ENCODE measurements around the gene SMG6. TPM values are rescaled to one million over a fixed set of nuclear protein-coding genes. Genes with fewer than 3 reads are reported as not detected.
A peak's percentile ranks its signal among the peaks of the same experiment; 100 is the strongest.

The SMG6 gene
- polyA plus RNA-seq, 1 experiment = 27.3 TPM

DNA sequence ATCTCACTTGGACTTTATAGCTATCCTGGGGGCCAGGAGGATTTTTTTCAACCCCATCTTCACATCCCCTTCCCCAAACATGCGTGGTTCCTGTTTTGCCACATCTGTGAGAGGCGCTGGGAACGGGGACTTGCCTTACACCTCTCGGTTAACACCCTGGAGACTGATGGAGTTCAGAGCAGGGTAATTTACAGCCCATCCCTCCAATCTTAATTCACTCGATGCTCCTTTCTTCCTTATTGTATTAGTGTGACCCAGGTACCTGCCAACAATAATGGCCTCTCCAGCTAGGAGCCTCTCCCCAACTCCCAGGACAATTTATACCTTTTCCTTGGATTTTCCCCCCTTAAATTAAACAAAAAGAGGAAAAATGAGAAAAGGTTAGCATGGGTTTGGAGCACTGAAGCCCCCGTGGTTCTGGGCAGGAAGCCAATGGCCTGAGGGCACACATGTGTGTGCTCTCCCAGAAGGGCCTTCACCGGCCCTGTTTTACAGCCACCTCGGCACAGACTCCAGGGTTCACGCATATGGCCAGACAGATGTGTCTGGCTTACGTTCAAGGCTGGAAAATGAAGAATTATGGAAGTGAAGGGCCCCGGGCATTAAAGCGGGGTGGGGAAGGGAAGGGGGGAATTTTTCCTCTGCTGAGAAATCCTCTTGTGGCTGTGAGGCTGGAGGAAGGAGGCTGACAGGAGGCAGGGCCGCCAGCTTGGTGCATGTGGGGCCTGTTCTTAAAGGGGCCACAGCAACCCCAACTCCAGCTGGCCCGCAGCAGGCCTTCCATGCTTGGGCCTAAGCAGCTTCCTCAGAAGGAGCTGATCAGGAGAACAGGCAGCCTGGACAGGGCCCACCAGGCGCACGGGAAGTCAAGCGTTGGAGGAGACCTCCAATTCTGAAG, 227.2 kb downstream of the SMG6 start:
- TF ChIP-seq, protein P1, sequence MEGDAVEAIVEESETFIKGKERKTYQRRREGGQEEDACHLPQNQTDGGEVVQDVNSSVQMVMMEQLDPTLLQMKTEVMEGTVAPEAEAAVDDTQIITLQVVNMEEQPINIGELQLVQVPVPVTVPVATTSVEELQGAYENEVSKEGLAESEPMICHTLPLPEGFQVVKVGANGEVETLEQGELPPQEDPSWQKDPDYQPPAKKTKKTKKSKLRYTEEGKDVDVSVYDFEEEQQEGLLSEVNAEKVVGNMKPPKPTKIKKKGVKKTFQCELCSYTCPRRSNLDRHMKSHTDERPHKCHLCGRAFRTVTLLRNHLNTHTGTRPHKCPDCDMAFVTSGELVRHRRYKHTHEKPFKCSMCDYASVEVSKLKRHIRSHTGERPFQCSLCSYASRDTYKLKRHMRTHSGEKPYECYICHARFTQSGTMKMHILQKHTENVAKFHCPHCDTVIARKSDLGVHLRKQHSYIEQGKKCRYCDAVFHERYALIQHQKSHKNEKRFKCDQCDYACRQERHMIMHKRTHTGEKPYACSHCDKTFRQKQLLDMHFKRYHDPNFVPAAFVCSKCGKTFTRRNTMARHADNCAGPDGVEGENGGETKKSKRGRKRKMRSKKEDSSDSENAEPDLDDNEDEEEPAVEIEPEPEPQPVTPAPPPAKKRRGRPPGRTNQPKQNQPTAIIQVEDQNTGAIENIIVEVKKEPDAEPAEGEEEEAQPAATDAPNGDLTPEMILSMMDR (IDR thresholded peaks at IDR 0.05; ENCODE audit: low read depth, low read length) = no peak
- ChIA-PET POLR2A (interaction anchor here (0.7 kb wide), 1 partner anchor 15 kb away, joined by 3 read pairs; no protein-coding TSS in a partner anchor), CTCF (interaction anchor here (0.5 kb wide), 1 partner anchor 15 kb away, joined by 4 read pairs; no protein-coding TSS in a partner anchor)
- no peaks in the 10 kb centered on the region; the same call in 1 of the 2 replicates for H3K9me3 ChIP-seq (ENCODE audit: control insufficient read depth, insufficient read depth, low read length)
- no peak overlapping the region for H3K4me3 ChIP-seq (ENCODE audit: low read depth, low read length)
- no peaks in the 10 kb centered on the region for H3K27me3 ChIP-seq (ENCODE audit: control insufficient read depth, insufficient read depth, low read length)
- peak overlapping the region; percentile 68 for H3K27ac ChIP-seq (ENCODE audit: low read depth, low read length)
- no peak for DNase-seq (ENCODE audit: low read depth, low spot score)

- Histone ChIP-seq H3K27ac (ENCODE audit: low read depth, low read length) (peak overlapping the region; percentile 39), H3K9me3 (ENCODE audit: control insufficient read depth, insufficient read depth, low read length) (no peaks in the 10 kb centered on the region; the same call in 1 of the 2 replicates), H3K4me3 (ENCODE audit: low read depth, low read length) (no peak overlapping the region), H3K27me3 (ENCODE audit: control insufficient read depth, insufficient read depth, low read length) (no peaks in the 10 kb centered on the region)
- POLR2A ChIA-PET = interaction anchor here (0.7 kb wide), 1 partner anchor 16 kb away, joined by 3 read pairs; no protein-coding TSS in a partner anchor
- CTCF ChIA-PET = interaction anchor here (0.5 kb wide), 1 partner anchor 16 kb away, joined by 4 read pairs; no protein-coding TSS in a partner anchor
- TF ChIP-seq, protein P1 (IDR thresholded peaks at IDR 0.05; ENCODE audit: low read depth, low read length) = peak; percentile 21
- no peak for DNase-seq (ENCODE audit: low read depth, low spot score)
Observed at GRCh38 chr17:2075336-2076086, 228.1 kb downstream of the SMG6 start.

GRCh38 chr17:2074919-2075318, 228.7 kb downstream of the SMG6 start:
- no peak for DNase-seq (ENCODE audit: low read depth, low spot score)
- Histone ChIP-seq H3K9me3 (ENCODE audit: control insufficient read depth, insufficient read depth, low read length) (no peaks in the 10 kb centered on the region; the same call in 1 of the 2 replicates), H3K27me3 (ENCODE audit: control insufficient read depth, insufficient read depth, low read length) (no peaks in the 10 kb centered on the region), H3K27ac (ENCODE audit: low read depth, low read length) (no peak overlapping the region), H3K4me3 (ENCODE audit: low read depth, low read length) (no peak overlapping the region)
- POLR2A ChIA-PET = no interaction called here
- CTCF ChIA-PET = no interaction called here
- TF ChIP-seq, protein P1 (IDR thresholded peaks at IDR 0.05; ENCODE audit: low read depth, low read length) = no peak

DNA sequence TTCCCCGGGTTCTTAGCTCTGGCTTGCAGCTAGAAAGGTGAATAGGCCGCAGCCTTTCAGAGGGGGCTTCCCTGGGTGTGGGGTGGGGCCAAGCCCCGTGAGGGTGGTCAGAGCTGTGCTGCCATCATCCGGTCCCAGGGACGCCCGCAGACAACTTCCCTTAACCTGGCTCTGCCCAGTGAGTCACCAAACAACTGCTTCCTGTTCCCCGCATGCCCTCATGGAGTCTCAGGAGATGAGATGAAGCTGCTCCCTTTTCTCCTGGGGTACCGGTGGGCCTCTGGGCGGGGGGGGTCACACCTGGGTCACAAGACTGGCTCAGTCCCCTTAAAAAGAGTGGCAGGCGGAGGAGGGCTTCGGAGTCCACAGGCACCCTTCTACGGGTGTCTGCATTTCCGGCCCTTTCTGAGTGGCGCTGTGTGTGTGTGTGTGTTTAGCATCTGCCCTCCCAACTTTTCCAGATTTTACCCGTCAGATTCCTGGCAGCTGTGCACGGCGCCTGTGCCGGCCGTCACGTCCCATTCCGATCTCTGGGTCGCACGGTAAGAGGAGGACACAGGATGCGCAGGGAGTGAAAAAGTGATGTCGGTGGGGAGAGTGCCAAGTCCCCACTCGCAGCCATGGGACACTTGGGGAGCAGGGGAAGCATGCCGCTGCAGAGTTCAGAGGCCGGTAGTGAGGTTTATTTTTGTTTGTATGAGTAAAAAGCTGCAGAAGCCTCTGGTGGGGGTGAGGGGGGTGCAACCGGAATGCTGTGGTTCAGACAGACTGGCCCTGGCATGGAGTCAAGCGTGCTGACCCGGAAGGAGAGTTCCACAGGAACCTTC, 231.9 kb downstream of the SMG6 start:
- no peaks in the 10 kb centered on the region for H3K27me3 ChIP-seq (ENCODE audit: control insufficient read depth, insufficient read depth, low read length)
- H3K9me3 ChIP-seq (ENCODE audit: control insufficient read depth, insufficient read depth, low read length) = no peaks in the 10 kb centered on the region; the same call in 1 of the 2 replicates
- no peak overlapping the region for H3K4me3 ChIP-seq (ENCODE audit: low read depth, low read length)
- peak overlapping the region; percentile 87 for H3K27ac ChIP-seq (ENCODE audit: low read depth, low read length)
- TF ChIP-seq, protein P1 (IDR thresholded peaks at IDR 0.05; ENCODE audit: low read depth, low read length) = no peak
- peak; percentile 72 for DNase-seq (ENCODE audit: low read depth, low spot score)
- ChIA-PET CTCF (interaction anchor here (0.5 to 1.6 kb wide), 5 partner anchors 10 to 173 kb away, joined by 3 to 6 read pairs (median 5); no protein-coding TSS in a partner anchor), POLR2A (interaction anchor here (0.6 to 2.2 kb wide), 12 partner anchors 10 to 110 kb away, joined by 3 to 11 read pairs (median 6); no protein-coding TSS in a partner anchor)
